OCI-LY1 (cell line): ENCODE data around the gene OR2A25.

Source experiments
- H2AFZ ChIP-seq: fragments of 200-600 bp; sonication (generic), shearing (Covaris generic); 2 replicates; pipeline ENCODE4 v1.6.0; 2014; ENCODE audit warnings: antibody characterized with exemption, mild to moderate bottlenecking, low read length
- H3F3A ChIP-seq: fragments of 200-600 bp; sonication (generic), shearing (Covaris generic); 2 replicates; pipeline ENCODE4 v1.6.0; 2014; ENCODE audit warnings: mild to moderate bottlenecking, antibody characterized with exemption, low read length, moderate library complexity; ENCODE audit not compliant: insufficient read depth
- H3K27ac ChIP-seq: fragments of 200-600 bp; sonication (generic); 2 replicates; pipeline ENCODE4 v1.5.1; 2014; ENCODE audit warnings: low read length, mixed run types, mild to moderate bottlenecking, low read depth; ENCODE audit not compliant: poor library complexity, severe bottlenecking
- H3K27me3 ChIP-seq: fragments of 200-600 bp; sonication (generic); 2 replicates; pipeline ENCODE4 v1.6.0; 2014; ENCODE audit warnings: antibody characterized with exemption, mild to moderate bottlenecking, low read length, moderate library complexity; ENCODE audit not compliant: insufficient read depth
- H3K36me3 ChIP-seq: fragments of 200-600 bp; sonication (generic); 2 replicates; pipeline ENCODE4 v1.6.1; 2014; ENCODE audit warnings: mild to moderate bottlenecking, antibody characterized with exemption, low read length, moderate library complexity, mixed read lengths; ENCODE audit not compliant: insufficient read depth
- H3K4me1 ChIP-seq: fragments of 200-600 bp; sonication (generic); 2 replicates; pipeline ENCODE4 v1.5.1; 2014; ENCODE audit warnings: mild to moderate bottlenecking, low read length, moderate library complexity; ENCODE audit not compliant: insufficient read depth, severe bottlenecking
- H3K4me2 ChIP-seq: fragments of 200-600 bp; sonication (generic), shearing (Covaris generic); 2 replicates; pipeline ENCODE4 v1.6.1; 2014; ENCODE audit warnings: low read length
- H3K4me3 ChIP-seq: fragments of 200-600 bp; sonication (generic); 2 replicates; pipeline ENCODE4 v1.5.1; 2014; ENCODE audit warnings: low read length, low read depth, mild to moderate bottlenecking, mixed read lengths; ENCODE audit not compliant: poor library complexity, severe bottlenecking
- H3K79me2 ChIP-seq: fragments of 200-600 bp; shearing (Covaris generic); 2 replicates; pipeline ENCODE4 v1.6.1; 2016; ENCODE audit warnings: mixed run types, low read length, mixed read lengths; ENCODE audit not compliant: insufficient read depth
- H3K9ac ChIP-seq: fragments of 200-600 bp; sonication (generic), shearing (Covaris generic); 2 replicates; pipeline ENCODE4 v1.6.1; 2014; ENCODE audit warnings: mild to moderate bottlenecking, low read length, mixed read lengths
- H3K9me2 ChIP-seq: fragments of 200-600 bp; sonication (generic), shearing (Covaris generic); 2 replicates; pipeline ENCODE4 v1.6.1; 2014; ENCODE audit warnings: low read depth, mild to moderate bottlenecking, low read length, mixed read lengths
- H3K9me3 ChIP-seq: fragments of 200-600 bp; shearing (Covaris generic); 2 replicates; pipeline ENCODE4 v1.6.1; 2014; ENCODE audit warnings: low read length, mixed read lengths
- H4K20me1 ChIP-seq: fragments of 200-600 bp; sonication (generic), shearing (Covaris generic); 2 replicates; pipeline ENCODE4 v1.6.0; 2016; ENCODE audit warnings: mild to moderate bottlenecking, low read length; ENCODE audit not compliant: insufficient read depth
- EZH2 ChIP-seq: fragments of 200-600 bp; sonication (generic), shearing (Covaris generic); IDR thresholded peaks from 2 replicates; pipeline ENCODE4 v1.8.0; 2017; ENCODE audit warnings: borderline replicate concordance, mixed run types, mild to moderate bottlenecking, antibody characterized with exemption, low read length, moderate library complexity, mixed read lengths
- TF ChIP-seq, protein P1 (sequence below): fragments of 200-600 bp; sonication (generic), shearing (Covaris generic); IDR thresholded peaks from 2 replicates; pipeline ENCODE4 v1.5.1; 2017; ENCODE audit warnings: mild to moderate bottlenecking, antibody characterized with exemption, low read length, moderate library complexity, mixed read lengths

OR2A25 gene

DNA sequence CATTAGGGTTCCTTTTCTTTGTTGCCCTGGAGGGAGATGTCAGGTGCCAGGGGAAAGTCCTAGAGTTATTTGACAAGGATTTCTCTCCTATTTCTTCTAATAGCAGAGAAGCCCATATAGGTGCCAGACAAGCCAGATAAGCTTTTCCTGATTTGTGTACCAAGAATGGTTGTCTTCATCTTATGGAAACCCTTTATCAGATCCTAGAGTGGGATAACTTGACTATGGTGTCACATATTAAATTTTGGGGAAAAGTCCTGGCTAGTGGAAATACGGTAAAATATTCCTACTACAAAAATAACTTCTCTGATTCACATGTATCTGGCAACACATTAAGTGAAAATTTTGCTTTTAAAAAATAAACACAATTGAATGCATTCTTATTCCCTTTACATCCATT, 17.6 kb downstream of the OR2A25 start:
- H3K27ac ChIP-seq = no peak overlapping the region
- no peak overlapping the region for H3K9ac ChIP-seq
- H3K79me2 ChIP-seq = no peaks in the 10 kb centered on the region
- no peak for TF ChIP-seq EZH2
- TF ChIP-seq, protein P1, sequence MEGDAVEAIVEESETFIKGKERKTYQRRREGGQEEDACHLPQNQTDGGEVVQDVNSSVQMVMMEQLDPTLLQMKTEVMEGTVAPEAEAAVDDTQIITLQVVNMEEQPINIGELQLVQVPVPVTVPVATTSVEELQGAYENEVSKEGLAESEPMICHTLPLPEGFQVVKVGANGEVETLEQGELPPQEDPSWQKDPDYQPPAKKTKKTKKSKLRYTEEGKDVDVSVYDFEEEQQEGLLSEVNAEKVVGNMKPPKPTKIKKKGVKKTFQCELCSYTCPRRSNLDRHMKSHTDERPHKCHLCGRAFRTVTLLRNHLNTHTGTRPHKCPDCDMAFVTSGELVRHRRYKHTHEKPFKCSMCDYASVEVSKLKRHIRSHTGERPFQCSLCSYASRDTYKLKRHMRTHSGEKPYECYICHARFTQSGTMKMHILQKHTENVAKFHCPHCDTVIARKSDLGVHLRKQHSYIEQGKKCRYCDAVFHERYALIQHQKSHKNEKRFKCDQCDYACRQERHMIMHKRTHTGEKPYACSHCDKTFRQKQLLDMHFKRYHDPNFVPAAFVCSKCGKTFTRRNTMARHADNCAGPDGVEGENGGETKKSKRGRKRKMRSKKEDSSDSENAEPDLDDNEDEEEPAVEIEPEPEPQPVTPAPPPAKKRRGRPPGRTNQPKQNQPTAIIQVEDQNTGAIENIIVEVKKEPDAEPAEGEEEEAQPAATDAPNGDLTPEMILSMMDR = no peak
- H2AFZ ChIP-seq = no peak overlapping the region
- H3K4me3 ChIP-seq = no peak overlapping the region
- H3F3A ChIP-seq = no peaks in the 10 kb centered on the region
- no peaks in the 10 kb centered on the region for H3K4me1 ChIP-seq
- H3K27me3 ChIP-seq = no peaks in the 10 kb centered on the region
- H3K4me2 ChIP-seq = no peak overlapping the region
- no peaks in the 10 kb centered on the region for H4K20me1 ChIP-seq
- no peaks in the 10 kb centered on the region for H3K9me2 ChIP-seq
- H3K36me3 ChIP-seq = no peaks in the 10 kb centered on the region
- H3K9me3 ChIP-seq = peaks cover 4% of the 10 kb centered on the region; the same call in 1 of the 2 replicates

DNA sequence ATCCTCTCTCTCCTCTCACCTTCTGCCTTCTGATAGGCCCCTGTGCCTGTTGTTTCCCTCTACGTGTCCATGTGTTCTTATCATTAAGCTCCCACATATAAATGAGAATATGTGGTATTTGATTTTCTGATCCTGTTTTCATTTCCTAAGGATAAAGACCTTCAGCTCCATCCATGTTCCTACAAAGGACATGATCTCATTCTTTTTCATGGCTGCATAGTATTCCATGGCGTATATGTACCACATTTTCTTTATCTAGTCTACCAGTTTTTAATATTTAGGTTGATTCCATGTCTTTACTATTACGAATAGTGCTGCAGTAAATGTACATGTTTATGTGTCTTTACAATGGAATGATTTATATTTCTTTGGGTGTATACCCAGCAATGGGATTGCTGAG, 21.1 kb downstream of the OR2A25 start:
- H3K4me2 ChIP-seq = no peak overlapping the region
- H3K9me2 ChIP-seq = no peaks in the 10 kb centered on the region
- H3K9ac ChIP-seq = no peak overlapping the region
- H3K4me3 ChIP-seq = no peak overlapping the region
- H3K4me1 ChIP-seq = no peaks in the 10 kb centered on the region
- no peaks in the 10 kb centered on the region for H3K27me3 ChIP-seq
- no peak overlapping the region for H2AFZ ChIP-seq
- no peak for TF ChIP-seq EZH2
- TF ChIP-seq, protein P1 = no peak
- no peaks in the 10 kb centered on the region for H4K20me1 ChIP-seq
- no peaks in the 10 kb centered on the region for H3K36me3 ChIP-seq
- no peaks in the 10 kb centered on the region for H3F3A ChIP-seq
- H3K9me3 ChIP-seq = peaks cover 4% of the 10 kb centered on the region; the same call in 1 of the 2 replicates
- no peaks in the 10 kb centered on the region for H3K79me2 ChIP-seq
- H3K27ac ChIP-seq = no peak overlapping the region

DNA sequence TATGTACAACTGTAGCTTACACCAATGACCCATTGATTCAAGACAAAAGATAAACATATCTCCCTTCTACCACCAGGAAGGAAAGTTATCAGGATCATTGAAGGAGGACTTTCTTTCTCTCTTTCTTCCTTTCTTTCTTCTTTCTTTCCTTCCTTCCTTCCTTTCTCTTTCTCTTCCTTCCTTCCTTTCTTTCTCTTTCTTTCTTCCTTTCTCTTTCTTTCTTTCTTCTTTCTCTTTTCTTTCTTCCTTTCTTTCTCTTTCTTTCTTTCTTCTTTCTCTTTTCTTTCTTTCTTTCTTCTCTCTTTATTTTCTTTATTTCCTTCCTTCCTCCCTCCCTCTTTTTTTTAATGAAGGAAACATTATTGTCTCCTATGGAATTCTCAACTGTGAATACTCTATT, 29.2 kb downstream of the OR2A25 start:
- H4K20me1 ChIP-seq = no peaks in the 10 kb centered on the region
- H3K79me2 ChIP-seq = no peaks in the 10 kb centered on the region
- no peak overlapping the region for H3K9ac ChIP-seq
- no peak overlapping the region for H3K4me2 ChIP-seq
- no peak overlapping the region for H3K4me3 ChIP-seq
- H3K27ac ChIP-seq = no peak overlapping the region
- H3K9me3 ChIP-seq = no peaks in the 10 kb centered on the region
- no peak overlapping the region for H2AFZ ChIP-seq
- TF ChIP-seq EZH2 = no peak
- TF ChIP-seq, protein P1 = no peak
- no peaks in the 10 kb centered on the region for H3F3A ChIP-seq
- H3K4me1 ChIP-seq = no peaks in the 10 kb centered on the region
- no peaks in the 10 kb centered on the region for H3K9me2 ChIP-seq
- no peaks in the 10 kb centered on the region for H3K36me3 ChIP-seq
- H3K27me3 ChIP-seq = no peaks in the 10 kb centered on the region
